Breast epithelium (tissue), 3 donors: ENCODE data around the gene STRA8.

ENCODE experiments used
- CTCF ChIP-seq, 3 donors: fragments of 450-650 bp; IDR thresholded peaks; one replicate each; pipeline ENCODE4 v1.5.1; 2016 to 2017; ENCODE audit warnings: antibody characterized with exemption in 3 of 3, mild to moderate bottlenecking in 3 of 3, moderate library complexity in 3 of 3
- POLR2A ChIP-seq: fragments of 450-650 bp; IDR thresholded peaks from one replicate; pipeline ENCODE4 v1.6.1; 2016; ENCODE audit warnings: antibody characterized with exemption, mild to moderate bottlenecking, moderate library complexity

- TF ChIP-seq POLR2A (no peak), CTCF (IDR thresholded peaks at IDR 0.05) (no peak)
Measured at GRCh38 chr7:135213831-135214230, 19.8 kb upstream of the STRA8 start.
